ENCODE results near the gene FAM185A. TPM values are rescaled to one million over a fixed set of nuclear protein-coding genes. Genes with fewer than 3 reads are reported as not detected.
"Not testable (repeated sequence)": the region's sequence is repeated elsewhere in the genome, so short reads cannot be mapped to it uniquely, and the experiment has no call there.

The FAM185A gene
- total and polyA plus RNA-seq, 9 of the 15 experiments (the other 6 are each of a cell fraction or from before 2014, with no cell fraction given), result 1.7 to 17.4 (median 10.6) TPM

GRCh38 chr7:102761234-102761633 lies 12.4 kb downstream of the FAM185A start:
- in situ Hi-C loops (cut with MboI); ATAC-seq; CTCF ChIA-PET (ENCODE audit: low intra/inter-chr PET ratio); H3K4me3 ChIP-seq; H3K4me2 ChIP-seq (ENCODE audit: insufficient read depth, low read length); H3K27ac ChIP-seq (ENCODE audit: extremely low read depth, low read depth, low read length); H3K79me2 ChIP-seq (ENCODE audit: control insufficient read depth, insufficient read depth, low read length); H4K20me1 ChIP-seq (replicated peaks; ENCODE audit: control insufficient read depth, insufficient read depth, low read length); BruUV-seq (replicated peaks); H3K27me3 ChIP-seq (ENCODE audit: control insufficient read depth in 2 of 2, insufficient read depth in 2 of 2, low read length in 2 of 2); H3K4me1 ChIP-seq (replicated peaks in 1 of 2; ENCODE audit: control insufficient read depth in 2 of 2, insufficient read depth in 2 of 2, low read length in 2 of 2); H2AFZ ChIP-seq (ENCODE audit: low read depth, low read length); H3K9ac ChIP-seq (ENCODE audit: insufficient read depth in 1 of 2, low read depth in 2 of 2, low read length in 2 of 2); H3K36me3 ChIP-seq (ENCODE audit: control insufficient read depth, insufficient read depth, low read length); H3K9me3 ChIP-seq (replicated peaks; ENCODE audit: control insufficient read depth, insufficient read depth, low read depth, low read length); intact Hi-C loops (cut with micrococcal nuclease); DNase-seq (ENCODE audit: extremely low read depth in 1 of 4, low spot score in 3 of 4); H3K9me1 ChIP-seq (ENCODE audit: control insufficient read depth, insufficient read depth, low read length); FAIRE-seq; POLR2A ChIA-PET: not testable (repeated sequence)
- WGBS (ENCODE audit: insufficient coverage, low coverage, missing lambda C conversion rate), result 57% methylated on average over 1 of the region's 1 CpG

- H2AFZ ChIP-seq (ENCODE audit: low read depth, low read length); H3K27me3 ChIP-seq (ENCODE audit: control insufficient read depth in 2 of 2, insufficient read depth in 2 of 2, low read length in 2 of 2); H3K4me1 ChIP-seq (replicated peaks in 1 of 2; ENCODE audit: control insufficient read depth in 2 of 2, insufficient read depth in 2 of 2, low read length in 2 of 2); CTCF ChIA-PET (ENCODE audit: low intra/inter-chr PET ratio); intact Hi-C loops (cut with micrococcal nuclease); H3K4me2 ChIP-seq (ENCODE audit: insufficient read depth, low read length); H3K27ac ChIP-seq (ENCODE audit: extremely low read depth, low read depth, low read length); H3K4me3 ChIP-seq; H3K9ac ChIP-seq (ENCODE audit: insufficient read depth in 1 of 2, low read depth in 2 of 2, low read length in 2 of 2); H3K36me3 ChIP-seq (ENCODE audit: control insufficient read depth, insufficient read depth, low read length); DNase-seq (ENCODE audit: extremely low read depth in 1 of 4, low spot score in 3 of 4); H3K9me3 ChIP-seq (replicated peaks; ENCODE audit: control insufficient read depth, insufficient read depth, low read depth, low read length); ATAC-seq; POLR2A ChIA-PET; H4K20me1 ChIP-seq (replicated peaks; ENCODE audit: control insufficient read depth, insufficient read depth, low read length); in situ Hi-C loops (cut with MboI); FAIRE-seq; BruUV-seq (replicated peaks); H3K9me1 ChIP-seq (ENCODE audit: control insufficient read depth, insufficient read depth, low read length); H3K79me2 ChIP-seq (ENCODE audit: control insufficient read depth, insufficient read depth, low read length): not testable (repeated sequence)
- TF ChIP-seq ZKSCAN1 (IDR thresholded peaks at IDR 0.05; ENCODE audit: low read depth, low read length), result 0 out of 2 replicates have a peak, but pooled peaks have one; percentile 22
- 65% methylated on average over 5 of the region's 6 CpGs for WGBS (ENCODE audit: insufficient coverage, low coverage, missing lambda C conversion rate)
Observed at GRCh38 chr7:102763295-102763905, 14.6 kb downstream of the FAM185A start.

GRCh38 chr7:102769657-102770192 lies 20.9 kb downstream of the FAM185A start:
- POLR2A ChIA-PET; H3K9me1 ChIP-seq (ENCODE audit: control insufficient read depth, insufficient read depth, low read length); ATAC-seq; DNase-seq (ENCODE audit: extremely low read depth in 1 of 4, low spot score in 3 of 4); H3K9me3 ChIP-seq (replicated peaks; ENCODE audit: control insufficient read depth, insufficient read depth, low read depth, low read length); H3K4me3 ChIP-seq; intact Hi-C loops (cut with micrococcal nuclease); H3K27ac ChIP-seq (ENCODE audit: extremely low read depth, low read depth, low read length); BruUV-seq (replicated peaks); FAIRE-seq; H2AFZ ChIP-seq (ENCODE audit: low read depth, low read length); H3K9ac ChIP-seq (ENCODE audit: insufficient read depth in 1 of 2, low read depth in 2 of 2, low read length in 2 of 2); H4K20me1 ChIP-seq (replicated peaks; ENCODE audit: control insufficient read depth, insufficient read depth, low read length); H3K27me3 ChIP-seq (ENCODE audit: control insufficient read depth in 2 of 2, insufficient read depth in 2 of 2, low read length in 2 of 2); H3K36me3 ChIP-seq (ENCODE audit: control insufficient read depth, insufficient read depth, low read length); H3K4me2 ChIP-seq (ENCODE audit: insufficient read depth, low read length); H3K79me2 ChIP-seq (ENCODE audit: control insufficient read depth, insufficient read depth, low read length); in situ Hi-C loops (cut with MboI); CTCF ChIA-PET (ENCODE audit: low intra/inter-chr PET ratio); H3K4me1 ChIP-seq (replicated peaks in 1 of 2; ENCODE audit: control insufficient read depth in 2 of 2, insufficient read depth in 2 of 2, low read length in 2 of 2): not testable (repeated sequence)
- 40% methylated on average over 1 of the region's 3 CpGs for whole genome bisulfite sequencing (ENCODE audit: insufficient coverage, low coverage, missing lambda C conversion rate)

GRCh38 chr7:102770467-102770866 lies 21.7 kb downstream of the FAM185A start:
- in situ Hi-C loops (cut with MboI); BruUV-seq (replicated peaks): not testable (repeated sequence)

More at GRCh38 chr7:102770467-102770866, 21.7 kb downstream of the FAM185A start:
- 100% methylated on average over 3 of the region's 3 CpGs for WGBS (ENCODE audit: insufficient coverage, low coverage, missing lambda C conversion rate)
- POLR2A ChIA-PET; H3K9me3 ChIP-seq (replicated peaks; ENCODE audit: control insufficient read depth, insufficient read depth, low read depth, low read length); H2AFZ ChIP-seq (ENCODE audit: low read depth, low read length); H4K20me1 ChIP-seq (replicated peaks; ENCODE audit: control insufficient read depth, insufficient read depth, low read length); intact Hi-C loops (cut with micrococcal nuclease); H3K27me3 ChIP-seq (ENCODE audit: control insufficient read depth in 2 of 2, insufficient read depth in 2 of 2, low read length in 2 of 2); H3K36me3 ChIP-seq (ENCODE audit: control insufficient read depth, insufficient read depth, low read length); H3K9ac ChIP-seq (ENCODE audit: insufficient read depth in 1 of 2, low read depth in 2 of 2, low read length in 2 of 2); ATAC-seq; H3K27ac ChIP-seq (ENCODE audit: extremely low read depth, low read depth, low read length); CTCF ChIA-PET (ENCODE audit: low intra/inter-chr PET ratio); H3K79me2 ChIP-seq (ENCODE audit: control insufficient read depth, insufficient read depth, low read length); H3K4me2 ChIP-seq (ENCODE audit: insufficient read depth, low read length); H3K9me1 ChIP-seq (ENCODE audit: control insufficient read depth, insufficient read depth, low read length); H3K4me1 ChIP-seq (replicated peaks in 1 of 2; ENCODE audit: control insufficient read depth in 2 of 2, insufficient read depth in 2 of 2, low read length in 2 of 2); FAIRE-seq; DNase-seq (ENCODE audit: extremely low read depth in 1 of 4, low spot score in 3 of 4); H3K4me3 ChIP-seq: not testable (repeated sequence)

All from K562 (cell line).